Inflammatory macrophage treated with lipopolysaccharide for 1 hour (primary cell): ENCODE data around the gene TSPAN9.

ENCODE experiments used
- DNase-seq, 2 donors: peaks; one replicate each; pipeline ENCODE4 v3.0.0-alpha.2; 2020 to 2022

The TSPAN9 gene, protein sequence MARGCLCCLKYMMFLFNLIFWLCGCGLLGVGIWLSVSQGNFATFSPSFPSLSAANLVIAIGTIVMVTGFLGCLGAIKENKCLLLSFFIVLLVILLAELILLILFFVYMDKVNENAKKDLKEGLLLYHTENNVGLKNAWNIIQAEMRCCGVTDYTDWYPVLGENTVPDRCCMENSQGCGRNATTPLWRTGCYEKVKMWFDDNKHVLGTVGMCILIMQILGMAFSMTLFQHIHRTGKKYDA

GRCh38 chr12:3076730-3077571 lies at the start of gene TSPAN9:
TSS of gene TSPAN9 (plus strand) at chr12:3077379. CDS start at chr12:3201194, 123,815 bp downstream.
- peak; percentile 13 to 40 for DNase-seq

DNA sequence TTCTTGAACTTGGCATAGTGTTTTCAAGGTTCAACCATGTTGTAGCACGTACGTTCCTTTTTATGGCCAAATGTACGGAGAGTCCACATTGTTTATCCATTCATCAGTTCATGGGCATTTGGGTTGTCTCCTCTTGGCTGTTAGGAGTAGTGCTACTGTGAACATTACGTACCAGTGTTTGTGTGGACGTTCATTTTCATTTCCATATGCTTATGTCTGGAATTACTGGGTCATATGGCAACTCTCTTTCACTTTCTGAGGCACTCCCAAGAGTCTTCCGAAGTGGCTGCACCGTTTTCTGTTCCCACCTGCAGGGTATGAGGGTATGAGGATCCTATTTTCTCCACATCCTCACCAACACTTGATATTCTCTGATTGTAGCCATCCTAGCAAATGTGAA lies 49.1 kb upstream of the TSPAN9 start:
- no peak for DNase-seq

DNA sequence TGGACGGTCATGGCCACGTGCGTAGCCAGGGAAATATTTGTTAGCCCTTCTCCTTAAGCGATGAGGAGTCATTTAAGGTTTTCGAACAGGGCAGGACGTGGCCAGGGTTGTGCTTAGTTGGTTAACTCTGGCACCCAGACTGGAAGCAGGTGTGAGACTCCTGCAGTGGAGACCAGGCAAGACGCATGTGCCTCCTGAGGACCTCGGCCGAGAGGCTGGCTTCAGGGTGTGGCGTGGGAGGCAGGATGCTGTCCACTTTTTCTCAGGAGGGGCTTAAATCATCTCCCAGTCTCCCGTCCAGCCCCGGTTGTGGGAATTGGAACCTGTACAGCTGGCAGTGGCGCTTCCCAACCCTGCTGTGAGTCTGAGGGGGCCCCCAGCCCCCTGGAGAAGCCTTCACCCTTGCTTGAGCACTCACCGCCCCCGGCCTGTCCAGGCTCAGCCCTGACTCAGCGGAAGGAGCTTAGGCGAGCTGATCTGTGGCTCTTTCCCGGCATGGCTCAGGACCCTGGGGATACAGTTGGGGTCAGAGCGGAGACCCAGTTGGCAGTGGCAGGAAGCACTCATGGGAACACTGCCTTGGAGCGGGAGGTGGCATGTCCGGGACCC lies 46.3 kb upstream of the TSPAN9 start:
- DNase-seq, result no peak

DNA sequence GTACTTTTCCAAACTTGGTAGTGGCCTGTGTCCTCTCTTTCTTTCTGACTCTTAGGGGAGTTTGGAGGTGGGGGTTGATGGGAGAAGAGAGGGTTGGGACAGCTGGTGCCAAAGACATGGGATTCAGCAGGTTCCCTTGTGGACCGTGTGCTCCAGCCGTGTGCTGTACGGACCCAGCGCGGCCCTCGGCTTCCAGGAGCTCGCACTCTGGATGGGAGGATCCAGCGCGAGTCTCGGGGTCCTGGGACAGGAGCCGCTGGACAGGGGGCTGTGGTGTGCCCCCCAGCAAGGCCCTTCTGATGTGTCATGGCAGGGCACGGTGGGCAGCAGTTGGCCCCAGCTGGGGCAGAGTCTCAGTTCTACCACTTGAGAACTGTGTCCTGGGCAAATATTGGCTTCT lies 45.0 kb upstream of the TSPAN9 start:
- no peak for DNase-seq

DNA sequence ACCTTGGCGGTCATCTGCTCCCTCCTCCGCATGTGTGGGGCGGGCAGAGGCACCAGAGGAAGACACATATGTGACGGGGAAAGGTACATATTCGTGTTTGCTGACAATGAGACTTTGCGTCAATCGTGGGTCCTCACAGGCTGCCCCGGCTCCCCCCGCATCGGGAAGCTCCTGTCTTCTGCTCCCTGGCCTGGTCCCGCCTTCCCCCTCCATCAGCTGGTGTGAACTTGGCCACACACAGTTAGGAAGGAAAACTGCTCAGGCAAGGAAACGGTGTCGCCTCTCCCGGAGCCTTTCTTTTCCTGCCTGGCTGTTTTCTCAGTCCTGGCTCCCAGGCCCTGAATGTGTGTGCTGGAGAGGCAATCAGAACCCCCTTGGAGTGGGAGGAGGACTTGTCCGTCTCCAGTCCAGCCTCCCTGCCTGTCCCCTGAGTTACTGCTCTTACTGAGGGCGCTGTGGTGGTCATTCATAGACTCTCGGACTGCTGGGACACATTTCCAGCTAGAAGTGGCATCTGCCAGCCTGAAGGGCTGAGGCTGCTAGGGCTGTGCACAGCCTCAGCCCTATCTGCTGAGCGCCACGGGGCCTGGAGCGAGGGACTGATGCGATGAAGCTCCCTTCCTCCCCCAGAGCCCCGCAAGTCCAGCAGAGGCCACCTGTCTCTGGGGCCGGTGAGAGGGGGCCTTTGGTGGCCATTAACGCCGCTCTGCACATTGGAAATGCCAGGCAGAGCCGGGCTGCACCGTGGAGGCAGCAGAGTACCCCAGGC lies 44.2 kb upstream of the TSPAN9 start:
- no peak for DNase-seq

DNA sequence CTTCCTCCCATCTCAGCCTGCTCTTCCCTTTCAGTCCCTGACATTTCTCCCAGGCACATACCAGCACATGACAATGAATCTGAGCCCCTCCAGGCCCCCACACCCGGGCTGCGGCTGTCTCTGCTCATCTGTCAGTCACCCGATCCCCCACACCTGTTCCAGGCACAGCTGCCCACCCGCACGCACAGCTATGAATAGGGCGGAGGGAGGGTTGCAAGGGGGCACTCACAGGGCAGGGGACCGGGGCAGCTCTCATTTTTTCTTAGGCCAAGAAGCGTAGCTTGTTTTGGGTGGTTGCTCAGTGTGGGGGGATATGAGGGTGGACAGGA lies 43.7 kb upstream of the TSPAN9 start:
- DNase-seq, result no peak

GRCh38 chr12:3034067-3034750 lies 43.0 kb upstream of the TSPAN9 start:
- DNase-seq, result peak; percentile 23 to 55

DNA sequence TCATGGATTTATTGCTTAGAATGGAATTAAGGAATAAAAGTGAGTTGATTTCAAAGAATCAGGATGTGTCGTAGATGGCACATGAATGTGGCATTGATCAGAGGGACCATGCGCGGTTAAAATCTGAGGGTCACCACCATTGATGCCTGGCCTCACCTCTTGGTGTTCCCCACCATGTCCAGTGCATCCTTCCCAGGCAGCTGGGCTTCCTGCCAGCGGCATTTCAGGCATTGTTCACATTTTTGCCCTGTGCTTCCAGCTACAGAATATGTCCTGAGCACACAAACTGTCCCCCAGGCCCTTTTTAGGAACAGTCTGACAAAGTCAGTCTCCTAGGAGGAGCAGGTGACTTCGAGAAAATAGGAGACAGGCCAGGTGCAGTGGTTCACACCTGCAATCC lies 42.0 kb upstream of the TSPAN9 start:
- DNase-seq, result no peak

GRCh38 chr12:3035815-3036702 lies 41.1 kb upstream of the TSPAN9 start:
- DNase-seq, result no peak

GRCh38 chr12:3036901-3037600 lies 40.1 kb upstream of the TSPAN9 start:
- DNase-seq, result no peak

- no peak for DNase-seq
These were observed 39.0 kb upstream of the TSPAN9 start for GRCh38 chr12:3038166-3038565.

- no peak for DNase-seq
These were observed 38.2 kb upstream of the TSPAN9 start for GRCh38 chr12:3038926-3039510.

GRCh38 chr12:3040026-3040656 lies 37.0 kb upstream of the TSPAN9 start:
- no peak for DNase-seq

GRCh38 chr12:3040663-3041544 lies 36.3 kb upstream of the TSPAN9 start:
- DNase-seq, result no peak

DNA sequence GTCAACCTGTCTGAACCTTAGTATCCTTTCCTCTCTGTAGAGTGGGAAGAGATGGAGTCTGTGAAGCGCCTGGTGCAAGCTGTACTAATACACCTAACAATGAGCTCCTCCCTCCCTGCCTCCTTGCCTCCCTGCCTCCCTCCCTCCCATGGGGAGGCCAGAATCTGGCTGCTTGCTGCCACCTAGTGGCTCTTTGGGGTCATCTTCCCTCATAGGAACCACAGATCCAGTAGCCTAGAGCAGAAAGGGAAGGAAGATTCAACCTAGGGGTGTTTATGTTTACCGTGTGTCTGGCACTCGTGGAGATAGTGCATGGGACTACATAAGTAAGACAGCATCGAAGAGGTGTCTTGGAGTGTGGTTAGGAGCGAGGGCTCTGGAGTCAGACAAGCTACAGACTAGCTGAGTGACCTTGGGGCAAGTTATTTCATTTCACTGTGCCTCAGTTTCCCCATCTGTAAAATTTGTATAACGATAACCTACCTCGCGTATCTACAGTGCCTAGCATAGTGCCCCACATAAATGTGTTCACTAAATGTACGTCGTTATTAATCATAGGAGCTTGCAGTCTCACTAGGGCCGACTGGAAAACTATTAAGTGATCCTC lies 35.5 kb upstream of the TSPAN9 start:
- DNase-seq, result peak; percentile 58 to 88

DNA sequence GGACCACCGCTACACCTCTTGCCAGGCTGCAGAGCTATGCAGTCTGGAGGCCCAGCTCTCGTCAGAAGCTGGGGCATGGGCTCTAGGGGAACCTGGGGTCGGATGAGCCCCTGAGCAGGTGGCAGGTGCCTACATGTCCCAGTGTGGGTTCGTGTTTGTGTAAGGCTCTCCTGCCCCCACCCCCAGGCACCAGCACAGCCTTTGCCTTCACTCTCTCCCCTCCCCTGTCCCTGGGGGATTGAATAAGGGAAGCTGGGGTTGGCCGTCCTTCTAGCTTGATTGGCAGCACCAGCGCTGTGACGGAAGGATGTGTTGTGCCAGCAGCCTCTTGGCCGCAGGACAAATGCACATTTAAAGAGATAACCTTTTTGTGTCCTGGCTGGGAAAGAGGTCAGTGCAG lies 34.8 kb upstream of the TSPAN9 start:
- DNase-seq, result no peak

DNA sequence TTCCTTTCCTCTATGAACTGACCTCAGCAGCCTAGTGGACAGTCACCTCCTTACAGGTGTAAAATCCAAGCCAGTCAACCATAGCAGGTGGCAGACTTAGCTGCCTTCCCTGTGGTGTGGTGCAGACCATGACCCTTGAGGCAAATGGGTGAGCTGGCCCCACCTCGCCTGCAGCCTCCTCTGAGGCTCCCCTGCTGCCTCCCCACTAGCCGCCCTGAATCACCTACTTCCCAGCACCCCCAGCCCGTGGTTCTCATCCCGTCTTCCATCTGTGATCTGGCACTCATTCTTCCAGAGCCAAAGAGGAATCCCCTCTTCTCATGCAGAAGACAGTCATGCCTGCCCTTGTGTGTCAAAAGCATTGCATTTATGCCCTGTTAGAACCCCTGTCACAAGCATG lies 34.4 kb upstream of the TSPAN9 start:
- no peak for DNase-seq

DNA sequence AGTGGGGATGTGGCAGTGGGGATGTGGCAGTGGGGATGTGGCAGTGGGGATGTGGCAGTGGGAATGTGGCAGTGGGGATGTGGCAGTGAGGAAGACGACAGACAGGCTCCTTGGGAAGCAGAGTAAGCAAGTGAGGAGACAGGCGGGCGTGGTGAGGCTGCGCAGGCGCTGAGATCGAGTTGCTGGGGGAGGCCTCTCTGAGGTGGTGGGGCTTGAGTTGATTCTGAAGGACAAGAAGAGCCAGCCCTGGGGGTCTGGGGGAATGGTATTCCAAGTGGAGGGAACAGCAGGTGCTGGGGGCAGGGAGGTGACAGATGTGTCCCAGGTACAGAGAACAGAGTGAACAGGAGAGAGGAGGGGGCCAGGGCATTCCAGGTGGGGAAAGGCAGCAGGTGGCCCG lies 33.8 kb upstream of the TSPAN9 start:
- DNase-seq, result no peak
